ENCODE results near the gene ZIC5.
A peak's percentile ranks its signal among the peaks of the same experiment; 100 is the strongest.

ZIC5 gene

DNA sequence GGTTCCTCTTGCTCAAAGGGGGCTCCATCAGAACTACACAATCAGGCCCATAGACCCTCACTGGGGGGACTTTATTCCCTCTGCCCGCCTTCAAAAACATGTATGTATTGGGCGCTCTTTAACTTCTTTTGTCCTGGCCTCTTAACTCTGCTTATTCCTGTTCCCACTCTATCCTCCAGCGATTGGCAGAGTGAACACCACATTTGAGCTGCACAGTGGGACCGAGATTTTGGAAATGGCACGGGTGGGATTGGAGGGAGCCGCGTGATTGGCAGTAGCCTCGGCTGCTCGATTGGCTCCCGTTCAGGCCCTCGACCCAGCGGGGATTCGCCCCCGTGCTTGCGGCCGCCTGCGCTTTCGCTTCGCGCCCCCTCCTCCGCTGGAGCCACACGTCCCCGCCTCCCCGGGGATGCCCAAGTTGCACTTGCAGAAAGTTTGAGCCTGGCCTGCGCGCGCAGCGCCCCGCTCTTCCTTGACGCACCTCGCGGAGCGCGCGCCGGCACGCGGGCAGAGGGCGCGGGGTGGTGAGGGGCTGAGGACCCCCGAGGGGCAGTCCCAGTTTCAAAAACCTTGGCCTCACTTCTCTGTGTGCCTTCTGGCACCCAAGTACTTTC is at the start of gene ZIC5:
TSS of gene ZIC5 (minus strand) at position 192 of the 614 bp plus-strand sequence. CDS start at position 28, 164 bp downstream.
- Mint-ChIP-seq H3K4me1 (peaks cover 31% of the 10 kb centered on the region), H3K27ac (peak within 1 kb of the TSS; percentile 58), H3K4me3 (peak within 1 kb of the TSS; percentile 80), H3K9me3 (no peaks in the 10 kb centered on the region), H3K27me3 (ENCODE audit: low read depth, poor library complexity) (peaks cover 83% of the 10 kb centered on the region), H3K36me3 (ENCODE audit: low read depth) (no peaks in the 10 kb centered on the region)
- peak; percentile 75 for DNase-seq
- TF ChIP-seq, protein P1, sequence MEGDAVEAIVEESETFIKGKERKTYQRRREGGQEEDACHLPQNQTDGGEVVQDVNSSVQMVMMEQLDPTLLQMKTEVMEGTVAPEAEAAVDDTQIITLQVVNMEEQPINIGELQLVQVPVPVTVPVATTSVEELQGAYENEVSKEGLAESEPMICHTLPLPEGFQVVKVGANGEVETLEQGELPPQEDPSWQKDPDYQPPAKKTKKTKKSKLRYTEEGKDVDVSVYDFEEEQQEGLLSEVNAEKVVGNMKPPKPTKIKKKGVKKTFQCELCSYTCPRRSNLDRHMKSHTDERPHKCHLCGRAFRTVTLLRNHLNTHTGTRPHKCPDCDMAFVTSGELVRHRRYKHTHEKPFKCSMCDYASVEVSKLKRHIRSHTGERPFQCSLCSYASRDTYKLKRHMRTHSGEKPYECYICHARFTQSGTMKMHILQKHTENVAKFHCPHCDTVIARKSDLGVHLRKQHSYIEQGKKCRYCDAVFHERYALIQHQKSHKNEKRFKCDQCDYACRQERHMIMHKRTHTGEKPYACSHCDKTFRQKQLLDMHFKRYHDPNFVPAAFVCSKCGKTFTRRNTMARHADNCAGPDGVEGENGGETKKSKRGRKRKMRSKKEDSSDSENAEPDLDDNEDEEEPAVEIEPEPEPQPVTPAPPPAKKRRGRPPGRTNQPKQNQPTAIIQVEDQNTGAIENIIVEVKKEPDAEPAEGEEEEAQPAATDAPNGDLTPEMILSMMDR (IDR thresholded peaks at IDR 0.05), result no peak

DNA sequence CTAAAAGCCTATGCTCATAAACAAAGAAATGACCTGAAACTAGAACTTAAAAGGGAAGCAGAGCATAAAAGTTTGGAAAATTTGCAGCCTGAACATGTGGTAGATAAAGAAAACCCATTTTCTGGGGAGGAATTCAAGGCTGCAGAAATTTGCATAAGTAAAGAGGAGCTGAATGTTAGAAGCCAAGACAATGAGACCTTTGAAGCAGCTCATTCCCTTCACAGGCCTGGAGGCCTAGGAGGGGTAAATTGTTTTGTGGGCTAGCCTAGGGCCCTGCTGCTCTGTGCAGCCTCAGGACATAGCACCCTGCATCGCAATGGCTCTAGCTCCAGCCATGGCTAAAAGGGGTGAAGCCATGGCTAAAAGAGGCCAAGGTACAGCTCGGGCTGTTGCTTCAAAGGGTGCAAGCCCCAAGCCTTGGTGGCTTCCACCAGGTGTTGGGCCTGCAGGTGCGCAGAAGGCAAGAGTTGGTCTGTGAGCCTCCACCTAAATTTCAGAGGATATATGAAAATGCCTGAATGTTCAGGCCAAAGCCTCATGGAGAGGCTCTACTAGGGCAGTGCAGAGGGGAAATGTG is 48.3 kb upstream of the ZIC5 start:
- peaks cover 4% of the 10 kb centered on the region for H3K27me3 Mint-ChIP-seq (ENCODE audit: low read depth, poor library complexity)
- H3K9me3 Mint-ChIP-seq, result peaks cover 4% of the 10 kb centered on the region
- TF ChIP-seq, protein P1 (IDR thresholded peaks at IDR 0.05), result no peak
- no peaks in the 10 kb centered on the region for H3K36me3 Mint-ChIP-seq (ENCODE audit: low read depth)
- DNase-seq, result no peak
- peaks cover 10% of the 10 kb centered on the region for H3K4me1 Mint-ChIP-seq
- no peak overlapping the region for H3K4me3 Mint-ChIP-seq
- no peak overlapping the region for H3K27ac Mint-ChIP-seq

GRCh38 chr13:100014621-100015020 is 43.1 kb upstream of the ZIC5 start:
- Mint-ChIP-seq H3K4me3 (no peak overlapping the region), H3K4me1 (no peaks in the 10 kb centered on the region), H3K27ac (no peak overlapping the region), H3K27me3 (ENCODE audit: low read depth, poor library complexity) (peaks cover 14% of the 10 kb centered on the region), H3K36me3 (ENCODE audit: low read depth) (no peaks in the 10 kb centered on the region), H3K9me3 (peaks cover 4% of the 10 kb centered on the region)
- no peak for DNase-seq
- TF ChIP-seq, protein P1 (IDR thresholded peaks at IDR 0.05), result no peak

DNA sequence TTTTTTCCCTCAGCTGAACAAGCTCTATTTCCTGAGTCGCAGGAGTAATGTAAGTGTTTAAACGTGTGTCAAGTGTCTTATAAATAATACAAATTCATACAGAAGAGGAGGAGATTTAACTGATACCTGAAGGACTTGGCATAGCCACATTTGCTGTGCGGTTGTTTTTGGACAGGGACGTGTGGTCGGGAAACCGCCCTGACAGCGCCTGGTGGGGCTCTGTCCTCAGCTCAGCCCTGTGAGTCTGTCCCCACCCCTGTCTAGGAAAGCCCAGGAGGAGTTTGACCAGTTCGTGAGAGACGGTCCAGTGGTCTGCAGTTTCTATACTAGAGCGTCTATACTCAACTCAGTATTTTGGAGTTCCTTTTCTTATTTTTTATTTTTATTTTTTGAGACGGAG is 26.7 kb upstream of the ZIC5 start:
- peaks cover 71% of the 10 kb centered on the region for H3K27me3 Mint-ChIP-seq (ENCODE audit: low read depth, poor library complexity)
- H3K27ac Mint-ChIP-seq, result no peak overlapping the region
- H3K4me3 Mint-ChIP-seq, result no peak overlapping the region
- DNase-seq, result no peak
- TF ChIP-seq, protein P1 (IDR thresholded peaks at IDR 0.05), result no peak
- no peaks in the 10 kb centered on the region for H3K36me3 Mint-ChIP-seq (ENCODE audit: low read depth)
- H3K4me1 Mint-ChIP-seq, result peaks cover 33% of the 10 kb centered on the region
- no peaks in the 10 kb centered on the region for H3K9me3 Mint-ChIP-seq

DNA sequence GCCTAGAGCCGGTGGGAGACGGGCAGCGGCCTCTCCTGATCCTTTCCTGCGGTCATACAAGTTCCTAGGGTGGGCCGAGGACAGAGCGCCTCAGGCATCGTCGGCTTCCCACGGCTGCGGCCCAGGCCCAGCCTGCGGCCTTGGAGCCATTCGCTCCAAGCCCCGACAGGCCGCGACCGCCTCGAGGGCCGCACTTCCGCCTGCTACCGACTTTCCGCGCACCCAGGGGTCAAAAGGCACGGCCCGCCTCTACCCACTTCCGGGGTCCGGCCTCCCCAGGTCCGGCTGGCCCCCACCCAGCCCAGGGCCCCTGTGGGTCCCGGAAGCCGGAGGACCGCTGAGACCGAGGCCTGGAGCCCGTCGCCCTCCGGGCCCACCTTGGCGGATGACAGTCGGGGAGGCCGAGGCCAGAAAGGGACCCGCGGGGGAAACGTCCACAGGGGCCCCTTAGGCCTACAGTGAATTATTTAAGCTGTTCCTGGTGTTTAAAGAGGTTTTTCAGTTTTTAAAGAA is 26.2 kb upstream of the ZIC5 start:
- Mint-ChIP-seq H3K27me3 (ENCODE audit: low read depth, poor library complexity) (peaks cover 77% of the 10 kb centered on the region), H3K4me1 (peaks cover 38% of the 10 kb centered on the region), H3K36me3 (ENCODE audit: low read depth) (no peaks in the 10 kb centered on the region), H3K4me3 (no peak overlapping the region), H3K9me3 (no peaks in the 10 kb centered on the region), H3K27ac (no peak overlapping the region)
- TF ChIP-seq, protein P1 (IDR thresholded peaks at IDR 0.05), result no peak
- no peak for DNase-seq

Data from nephron progenitor cell (in vitro differentiated cells).